GM12891 (cell line): ENCODE data around the gene CKMT1A.
"Not testable (repeated sequence)": the region's sequence is repeated elsewhere in the genome, so short reads cannot be mapped to it uniquely, and the experiment has no call there.

ENCODE experiments used
- PAX5 ChIP-seq: IDR thresholded peaks from 2 replicates; pipeline ENCODE4 v1.6.1; 2011; ENCODE audit warnings: low read length, moderate library complexity, mild to moderate bottlenecking; ENCODE audit not compliant: insufficient read depth, severe bottlenecking
- POLR2A ChIP-seq: IDR thresholded peaks from 2 replicates; pipeline ENCODE4 v1.6.1; 2011; ENCODE audit warnings: low read depth, low read length, control low read depth
- POLR2AphosphoS5 ChIP-seq: IDR thresholded peaks from 2 replicates; pipeline ENCODE4 v1.6.1; 2011; ENCODE audit warnings: low read depth, low read length, control low read depth
- TAF1 ChIP-seq: IDR thresholded peaks from 2 replicates; pipeline ENCODE4 v1.6.1; 2011; ENCODE audit warnings: low read depth, low read length, control low read depth

DNA sequence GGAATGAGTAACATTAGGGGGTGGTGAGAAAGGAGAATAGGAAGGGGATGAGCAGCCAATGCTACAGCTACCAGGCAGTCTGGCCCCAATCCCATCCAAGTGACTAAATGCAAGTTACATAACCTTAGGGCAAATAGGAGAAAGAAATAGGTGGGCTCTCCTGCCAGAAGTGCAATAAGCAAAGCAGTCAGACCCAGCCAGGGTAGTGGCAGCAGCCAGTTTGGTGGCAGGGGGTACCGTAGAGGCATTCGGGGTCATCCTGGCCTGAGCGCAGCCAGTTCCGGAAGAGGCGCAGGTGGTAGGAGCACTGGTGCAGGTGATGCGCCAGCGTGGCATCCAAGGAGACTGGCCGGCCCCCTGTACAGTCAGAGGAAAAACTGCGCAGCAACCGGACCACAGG is 33.9 kb upstream of the CKMT1A start:
- TF ChIP-seq POLR2AphosphoS5, TAF1, POLR2A, PAX5: not testable (repeated sequence)
